Measurements from ENCODE around the gene IKBKE. TPM values are rescaled to one million over a fixed set of nuclear protein-coding genes. Genes with fewer than 3 reads are reported as not detected.

IKBKE gene
- total and polyA plus RNA-seq, 2 donors (not counting 3 experiments of a cell fraction or from before 2014, with no cell fraction given), result 17.9 to 20.7 TPM

DNA sequence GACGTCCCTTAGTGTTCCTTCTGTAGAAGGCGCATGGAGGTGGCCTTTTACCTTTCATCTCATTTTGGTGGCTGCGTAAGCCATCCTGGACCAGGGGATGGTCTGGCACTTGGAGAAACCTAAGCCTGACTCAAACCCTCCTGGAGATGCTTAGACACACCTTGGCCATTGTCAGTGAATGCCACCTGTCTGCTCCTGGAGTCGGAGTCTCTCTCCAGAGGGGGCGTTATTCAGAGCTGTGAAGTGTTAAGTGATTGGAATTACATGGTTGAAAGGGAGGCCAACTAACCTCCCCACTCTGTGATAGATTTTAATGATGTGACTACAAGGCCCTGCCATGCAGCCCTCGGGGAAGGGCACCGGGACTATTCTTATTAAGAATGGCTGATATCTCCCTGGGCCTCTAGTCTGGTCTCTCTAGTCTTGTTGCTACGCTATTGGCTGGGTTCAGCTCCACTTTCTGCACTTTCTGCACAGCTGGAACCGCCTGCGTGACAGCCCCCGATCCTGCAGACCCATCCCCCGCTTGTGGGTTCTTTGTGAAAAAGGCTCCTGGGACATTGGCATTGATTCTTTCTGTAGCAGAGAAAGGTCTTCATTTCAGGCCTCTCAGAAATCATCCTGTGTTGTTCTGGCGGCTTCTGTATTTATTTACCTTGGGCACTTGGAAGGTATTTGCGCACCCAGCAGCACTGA lies 41.2 kb downstream of the IKBKE start:
- H2AFZ ChIP-seq (ENCODE audit: low read depth, low read length), result no peak overlapping the region
- CTCF ChIA-PET, result interaction anchor here (1.0 to 1.5 kb wide), 3 partner anchors 15 to 72 kb away, joined by 3 to 5 read pairs (median 3); no protein-coding TSS in a partner anchor

More for the DNA sequence above, 41.2 kb downstream of the IKBKE start:
- no peak overlapping the region for H3K27ac ChIP-seq (ENCODE audit: insufficient read depth, low read depth, low read length)
- POLR2A ChIA-PET, result no interaction called here
- FAIRE-seq (no peak), DNase-seq (ENCODE audit: low read depth, low spot score) (no peak)
- no peak overlapping the region for H3K9ac ChIP-seq (replicated peaks; ENCODE audit: extremely low read depth, insufficient read depth, low read length)
- no peaks in the 10 kb centered on the region for H3K79me2 ChIP-seq (ENCODE audit: control insufficient read depth, insufficient read depth, low read length)
- no peak overlapping the region for H3K4me2 ChIP-seq (ENCODE audit: insufficient read depth, low read length)
- H3K27me3 ChIP-seq (ENCODE audit: control insufficient read depth in 2 of 2, insufficient read depth in 2 of 2, low read length in 2 of 2), result peaks cover 33 to 53% of the 10 kb centered on the region in 2 experiments
- no TSS peak for BruUV-seq (replicated peaks)
- TF ChIP-seq, protein P1, sequence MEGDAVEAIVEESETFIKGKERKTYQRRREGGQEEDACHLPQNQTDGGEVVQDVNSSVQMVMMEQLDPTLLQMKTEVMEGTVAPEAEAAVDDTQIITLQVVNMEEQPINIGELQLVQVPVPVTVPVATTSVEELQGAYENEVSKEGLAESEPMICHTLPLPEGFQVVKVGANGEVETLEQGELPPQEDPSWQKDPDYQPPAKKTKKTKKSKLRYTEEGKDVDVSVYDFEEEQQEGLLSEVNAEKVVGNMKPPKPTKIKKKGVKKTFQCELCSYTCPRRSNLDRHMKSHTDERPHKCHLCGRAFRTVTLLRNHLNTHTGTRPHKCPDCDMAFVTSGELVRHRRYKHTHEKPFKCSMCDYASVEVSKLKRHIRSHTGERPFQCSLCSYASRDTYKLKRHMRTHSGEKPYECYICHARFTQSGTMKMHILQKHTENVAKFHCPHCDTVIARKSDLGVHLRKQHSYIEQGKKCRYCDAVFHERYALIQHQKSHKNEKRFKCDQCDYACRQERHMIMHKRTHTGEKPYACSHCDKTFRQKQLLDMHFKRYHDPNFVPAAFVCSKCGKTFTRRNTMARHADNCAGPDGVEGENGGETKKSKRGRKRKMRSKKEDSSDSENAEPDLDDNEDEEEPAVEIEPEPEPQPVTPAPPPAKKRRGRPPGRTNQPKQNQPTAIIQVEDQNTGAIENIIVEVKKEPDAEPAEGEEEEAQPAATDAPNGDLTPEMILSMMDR (IDR thresholded peaks at IDR 0.05; ENCODE audit: extremely low read depth in 1 of 2, insufficient read depth in 1 of 2, low read depth in 1 of 2, low read length in 2 of 2), result no peak
- TF ChIP-seq MYC (IDR thresholded peaks at IDR 0.05; ENCODE audit: low read depth, low read length), result no peak
- TF ChIP-seq GATA2 (IDR thresholded peaks at IDR 0.05; ENCODE audit: insufficient read depth, insufficient read length, low read depth, low read length), result no peak
- no peak for TF ChIP-seq POLR2AphosphoS5 (IDR thresholded peaks at IDR 0.05; ENCODE audit: insufficient read depth, low read depth, low read length)
- no peak for TF ChIP-seq EZH2 (IDR thresholded peaks at IDR 0.05; ENCODE audit: borderline replicate concordance, low read depth, low read length, severe bottlenecking)
- no peaks in the 10 kb centered on the region for H3K36me3 ChIP-seq (ENCODE audit: control insufficient read depth in 2 of 2, extremely low read depth in 1 of 2, insufficient read depth in 2 of 2, low read length in 2 of 2)
- no peaks in the 10 kb centered on the region for H3K9me3 ChIP-seq (replicated peaks; ENCODE audit: control insufficient read depth, insufficient read depth, low read length)
- intact Hi-C loops (cut with micrococcal nuclease), result no loop called here
- H3K9me1 ChIP-seq (replicated peaks; ENCODE audit: control insufficient read depth, extremely low read depth, insufficient read depth, low read length), result no peaks in the 10 kb centered on the region
- H3K4me3 ChIP-seq (replicated peaks in 1 of 3; ENCODE audit: insufficient read depth in 1 of 3, low read depth in 1 of 3, low read length in 3 of 3), result no peak overlapping the region
- H4K20me1 ChIP-seq (replicated peaks; ENCODE audit: control insufficient read depth, extremely low read depth, insufficient read depth, low read length), result no peaks in the 10 kb centered on the region
- no peaks in the 10 kb centered on the region for H3K4me1 ChIP-seq (ENCODE audit: control insufficient read depth, extremely low read depth, insufficient read depth, low read length)
- dilution Hi-C loops (cut with MboI; ENCODE audit: extremely low pct_ligation_motif_present, low sequenced_read_pairs), result no loop called here

All from endothelial cell of umbilical vein (primary cell).